CD4-positive, alpha-beta T cell (primary cell): ENCODE measurements around the gene KRT13. TPM values are rescaled to one million over a fixed set of nuclear protein-coding genes. Genes with fewer than 3 reads are reported as not detected.

Source experiments
- ATAC-seq: fragments of 200-7000 bp; cut with Tn5 transposase; one replicate; pipeline ENCODE4 v1.10.0; 2022; ENCODE audit warnings: mild to moderate bottlenecking; ENCODE audit not compliant: poor library complexity
- CTCF ChIA-PET: fragments of 350-600 bp; sonication (Branson Sonifier 250); formaldehyde crosslinking; loops from one replicate; lab custom pipeline; 2021; ENCODE audit warnings: antibody characterized with exemption, inconsistent platforms; lab: Charles Lee
- POLR2A ChIA-PET: fragments of 350-600 bp; sonication (Branson Sonifier 250); formaldehyde crosslinking; loops from one replicate; lab custom pipeline; 2021; ENCODE audit warnings: antibody characterized with exemption, inconsistent platforms; lab: Charles Lee
- DNase-seq, 14 experiments: peaks; one replicate each; pipeline ENCODE4 v3.0.0-alpha.2; 2013 to 2020; ENCODE audit warnings: mixed read lengths in 2 of 14
- H3K27ac ChIP-seq, 2 donors: one replicate each; pipeline versions ENCODE4 v1.5.1 to v1.7.0; 2013; ENCODE audit warnings: low read length in 2 of 2, low read depth in 1 of 2, mild to moderate bottlenecking in 1 of 2
- H3K27me3 ChIP-seq, 2 experiments: 1 replicate in 1 of 2; 2 replicates in 1 of 2; pipeline versions ENCODE4 v1.6.1 to v1.7.0; 2013; ENCODE audit warnings: low read length in 2 of 2, control low read depth in 1 of 2, mild to moderate bottlenecking in 1 of 2, moderate library complexity in 1 of 2; ENCODE audit not compliant: insufficient read depth in 2 of 2, control insufficient read depth in 1 of 2
- H3K36me3 ChIP-seq: one replicate; pipeline ENCODE4 v1.6.1; 2013; ENCODE audit warnings: low read length, control low read depth; ENCODE audit not compliant: insufficient read depth
- H3K4me1 ChIP-seq: one replicate; pipeline ENCODE4 v1.6.1; 2013; ENCODE audit warnings: low read length, control low read depth; ENCODE audit not compliant: insufficient read depth
- H3K4me3 ChIP-seq: one replicate; pipeline ENCODE4 v1.5.1; 2013; ENCODE audit warnings: mild to moderate bottlenecking, low read length, moderate library complexity
- H3K9me3 ChIP-seq, 2 experiments: 1 replicate in 1 of 2; 2 replicates in 1 of 2; pipeline versions ENCODE4 v1.6.1 to v1.7.0; 2013; ENCODE audit warnings: low read length in 2 of 2, mild to moderate bottlenecking in 2 of 2, control low read depth in 1 of 2, moderate library complexity in 1 of 2; ENCODE audit not compliant: control insufficient read depth in 1 of 2, insufficient read depth in 1 of 2
- H3K27ac Mint-ChIP-seq: one replicate; pipeline ENCODE4 v1.8.0; 2020; ENCODE audit warnings: mixed read lengths
- H3K27me3 Mint-ChIP-seq: one replicate; pipeline ENCODE4 v1.8.0; 2021; ENCODE audit warnings: mixed read lengths
- H3K36me3 Mint-ChIP-seq: one replicate; pipeline ENCODE4 v1.8.0; 2021; ENCODE audit warnings: low read depth, mixed read lengths
- H3K4me1 Mint-ChIP-seq: one replicate; pipeline ENCODE4 v1.8.0; 2021; ENCODE audit warnings: low read depth, mixed read lengths
- H3K4me3 Mint-ChIP-seq: one replicate; pipeline ENCODE4 v1.8.0; 2020; ENCODE audit warnings: mild to moderate bottlenecking, mixed read lengths
- H3K9me3 Mint-ChIP-seq: one replicate; pipeline ENCODE4 v1.8.0; 2020; ENCODE audit warnings: mixed read lengths
- intact Hi-C, 2 experiments: fragments of 100-400 bp; cut with DNase I in 1 of 2; cut with micrococcal nuclease in 1 of 2; formaldehyde crosslinking; loops; one replicate each; pipeline versions ENCODE4 v1.15.1 to v1.9.0; 2023 to 2025; cut with DNase I, micrococcal nuclease
- total RNA-seq, 174 experiments: library from RNA in 2 of 174; stranded (reverse) in 2 of 174; gene quantifications; one replicate each; pipeline ENCODE4 v1.2.3 and lab custom pipeline; 2021 to 2026
- TF ChIP-seq, protein P1 (sequence below): fragments of 200-600 bp; IDR thresholded peaks from one replicate; pipeline ENCODE4 v1.8.0; 2022; ENCODE audit warnings: antibody characterized with exemption, mild to moderate bottlenecking

The KRT13 gene
- total RNA-seq, 2 experiments from 2014 or later, result not detected

DNA sequence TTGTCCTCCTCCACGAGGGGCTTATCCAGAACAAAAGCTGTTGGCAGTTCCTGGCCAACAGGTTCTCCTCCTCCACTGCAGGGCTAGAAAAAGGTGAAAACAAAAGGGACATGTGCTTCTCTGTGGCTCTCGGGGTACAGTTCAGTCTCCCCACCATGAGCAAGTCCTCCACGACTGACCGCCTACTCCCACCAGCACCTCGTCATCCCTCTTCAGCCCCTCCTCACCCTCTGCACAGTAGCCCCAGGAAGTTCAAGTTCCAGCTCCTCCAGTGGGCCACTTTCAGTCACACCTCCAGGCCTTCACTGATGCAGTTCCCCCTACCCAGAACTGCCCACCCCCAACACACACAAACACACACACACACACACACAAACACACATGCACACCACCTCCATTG is 47.0 kb upstream of the KRT13 start:
- TF ChIP-seq, protein P1, sequence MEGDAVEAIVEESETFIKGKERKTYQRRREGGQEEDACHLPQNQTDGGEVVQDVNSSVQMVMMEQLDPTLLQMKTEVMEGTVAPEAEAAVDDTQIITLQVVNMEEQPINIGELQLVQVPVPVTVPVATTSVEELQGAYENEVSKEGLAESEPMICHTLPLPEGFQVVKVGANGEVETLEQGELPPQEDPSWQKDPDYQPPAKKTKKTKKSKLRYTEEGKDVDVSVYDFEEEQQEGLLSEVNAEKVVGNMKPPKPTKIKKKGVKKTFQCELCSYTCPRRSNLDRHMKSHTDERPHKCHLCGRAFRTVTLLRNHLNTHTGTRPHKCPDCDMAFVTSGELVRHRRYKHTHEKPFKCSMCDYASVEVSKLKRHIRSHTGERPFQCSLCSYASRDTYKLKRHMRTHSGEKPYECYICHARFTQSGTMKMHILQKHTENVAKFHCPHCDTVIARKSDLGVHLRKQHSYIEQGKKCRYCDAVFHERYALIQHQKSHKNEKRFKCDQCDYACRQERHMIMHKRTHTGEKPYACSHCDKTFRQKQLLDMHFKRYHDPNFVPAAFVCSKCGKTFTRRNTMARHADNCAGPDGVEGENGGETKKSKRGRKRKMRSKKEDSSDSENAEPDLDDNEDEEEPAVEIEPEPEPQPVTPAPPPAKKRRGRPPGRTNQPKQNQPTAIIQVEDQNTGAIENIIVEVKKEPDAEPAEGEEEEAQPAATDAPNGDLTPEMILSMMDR, result no peak
- intact Hi-C loops, result no loop called here
- no peaks in the 10 kb centered on the region for H3K36me3 ChIP-seq
- POLR2A ChIA-PET, result no interaction called here
- no peaks in the 10 kb centered on the region for H3K9me3 Mint-ChIP-seq
- H3K27me3 Mint-ChIP-seq, result peaks cover 26% of the 10 kb centered on the region
- H3K36me3 Mint-ChIP-seq, result no peaks in the 10 kb centered on the region
- peaks cover 6 to 11% of the 10 kb centered on the region in 2 experiments for H3K27me3 ChIP-seq
- H3K27ac ChIP-seq, result no peak overlapping the region
- peaks cover 9% of the 10 kb centered on the region for H3K4me1 Mint-ChIP-seq
- DNase-seq, result no peak
- no peak for ATAC-seq
- no peaks in the 10 kb centered on the region for H3K9me3 ChIP-seq
- H3K4me3 ChIP-seq, result no peak overlapping the region
- H3K4me3 Mint-ChIP-seq, result no peak overlapping the region
- no peak overlapping the region for H3K27ac Mint-ChIP-seq
- CTCF ChIA-PET, result no interaction called here
- peaks cover 23% of the 10 kb centered on the region for H3K4me1 ChIP-seq

- Histone ChIP-seq H3K27ac (no peak overlapping the region), H3K4me3 (no peak overlapping the region), H3K36me3 (no peaks in the 10 kb centered on the region), H3K9me3 (peaks cover 0 to 3% of the 10 kb centered on the region in 2 experiments), H3K4me1 (peaks cover 23% of the 10 kb centered on the region), H3K27me3 (peaks cover 0 to 5% of the 10 kb centered on the region in 2 experiments)
- peaks cover 9% of the 10 kb centered on the region for H3K4me1 Mint-ChIP-seq
- no peaks in the 10 kb centered on the region for H3K9me3 Mint-ChIP-seq
- ChIA-PET CTCF (interaction anchor here (1.0 kb wide), 1 partner anchor 111 kb away, joined by 4 read pairs; no protein-coding TSS in a partner anchor), POLR2A (no interaction called here)
- intact Hi-C loops, result no loop called here
- H3K36me3 Mint-ChIP-seq, result no peaks in the 10 kb centered on the region
- ATAC-seq (no peak), DNase-seq (no peak)
- no peak overlapping the region for H3K27ac Mint-ChIP-seq
- TF ChIP-seq, protein P1, result no peak
- peaks cover 21% of the 10 kb centered on the region for H3K27me3 Mint-ChIP-seq
- H3K4me3 Mint-ChIP-seq, result no peak overlapping the region
Observed at GRCh38 chr17:41551365-41551764, 46.0 kb upstream of the KRT13 start.

DNA sequence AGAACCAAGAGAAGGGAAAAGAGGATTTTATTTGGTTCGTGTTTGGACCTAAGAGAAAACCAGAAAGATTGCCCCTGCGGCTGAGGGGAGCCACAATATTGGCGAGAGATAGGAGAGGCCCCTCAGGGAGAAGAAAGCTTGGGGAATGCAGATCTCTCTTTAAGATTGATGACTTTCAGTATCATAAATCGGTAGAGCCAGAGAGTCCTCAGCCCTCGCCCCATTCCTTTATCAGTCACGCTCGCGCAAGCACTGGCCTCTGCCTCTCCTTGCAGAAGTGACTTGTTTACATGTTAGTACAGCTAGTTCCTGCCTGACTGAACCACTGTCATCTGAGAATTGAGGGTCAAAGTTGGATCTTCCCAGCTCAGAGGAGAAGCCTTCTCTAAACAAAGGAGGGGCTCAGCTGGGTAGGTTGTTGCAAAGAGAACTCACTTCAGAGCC is 44.2 kb upstream of the KRT13 start:
- Mint-ChIP-seq H3K4me1 (peaks cover 9% of the 10 kb centered on the region), H3K27me3 (peaks cover 15% of the 10 kb centered on the region), H3K27ac (peak overlapping the region; percentile 65), H3K4me3 (no peak overlapping the region), H3K9me3 (no peaks in the 10 kb centered on the region), H3K36me3 (no peaks in the 10 kb centered on the region)
- H3K27me3 ChIP-seq, result no peaks in the 10 kb centered on the region
- TF ChIP-seq, protein P1, result peak; percentile 2
- no peak overlapping the region for H3K27ac ChIP-seq
- no peaks in the 10 kb centered on the region for H3K36me3 ChIP-seq
- DNase-seq (no peak), ATAC-seq (no peak)
- peaks cover 0 to 3% of the 10 kb centered on the region in 2 experiments for H3K9me3 ChIP-seq
- H3K4me3 ChIP-seq, result no peak overlapping the region
- ChIA-PET CTCF (interaction anchor here (0.7 to 2.7 kb wide), 28 partner anchors 9 to 714 kb away, joined by 3 to 27 read pairs (median 4); partner anchors contain the start of genes EIF1 and KRT19), POLR2A (interaction anchor here (0.9 to 2.0 kb wide), 9 partner anchors 9 to 731 kb away, joined by 3 to 16 read pairs (median 5); partner anchors contain the start of gene EIF1)
- H3K4me1 ChIP-seq, result peaks cover 23% of the 10 kb centered on the region
- intact Hi-C loops, result loop anchor here (1.0 to 10.0 kb wide), 12 partner anchors 99 to 747 kb away; partner anchors contain the start of gene KRTAP4-12 (in 1 of the 2)
